Measurements from ENCODE around the gene CLN3. TPM values are rescaled to one million over a fixed set of nuclear protein-coding genes. Genes with fewer than 3 reads are reported as not detected.

The CLN3 gene
- total and polyA plus RNA-seq, 2 donors from 2014 or later, result 35.0 to 54.1 TPM

GRCh38 chr16:28524681-28525171 lies 32.9 kb upstream of the CLN3 start:
- Histone ChIP-seq H3K9ac (ENCODE audit: low read length in 3 of 3) (no peak overlapping the region), H3K4me3 (ENCODE audit: low read length in 3 of 3) (no peak overlapping the region), H3K4me1 (ENCODE audit: control insufficient read depth in 2 of 3, insufficient read depth in 2 of 3, low read depth in 1 of 3, low read length in 3 of 3) (peaks cover 0 to 7% (median 3%) of the 10 kb centered on the region in 3 donors), H3K9me3 (ENCODE audit: control insufficient read depth in 2 of 3, insufficient read depth in 1 of 3, low read length in 3 of 3) (no peaks in the 10 kb centered on the region), H3K36me3 (ENCODE audit: control insufficient read depth in 2 of 3, insufficient read depth in 3 of 3, low read length in 3 of 3) (no peaks in the 10 kb centered on the region), H3K27me3 (ENCODE audit: control insufficient read depth, insufficient read depth, low read length) (no peaks in the 10 kb centered on the region), H3K27ac (ENCODE audit: low read depth in 2 of 2, low read length in 2 of 2) (no peak overlapping the region)
- TF ChIP-seq CTCF (IDR thresholded peaks at IDR 0.05; ENCODE audit: borderline replicate concordance, extremely low read depth, insufficient read depth), result no peak
- no peak for DNase-seq
- intact Hi-C loops (cut with DNase I), result no loop called here
- no peak for FAIRE-seq

GRCh38 chr16:28522792-28523191 lies 30.9 kb upstream of the CLN3 start:
- no peaks in the 10 kb centered on the region for H3K27me3 ChIP-seq (ENCODE audit: control insufficient read depth, insufficient read depth, low read length)
- H3K9ac ChIP-seq (ENCODE audit: low read length in 3 of 3), result no peak overlapping the region
- H3K36me3 ChIP-seq (ENCODE audit: control insufficient read depth in 2 of 3, insufficient read depth in 3 of 3, low read length in 3 of 3), result no peaks in the 10 kb centered on the region
- H3K4me1 ChIP-seq (ENCODE audit: control insufficient read depth in 2 of 3, insufficient read depth in 2 of 3, low read depth in 1 of 3, low read length in 3 of 3), result peaks cover 0 to 3% (median 0%) of the 10 kb centered on the region in 3 donors
- no peak overlapping the region for H3K4me3 ChIP-seq (ENCODE audit: low read length in 3 of 3)
- TF ChIP-seq CTCF (IDR thresholded peaks at IDR 0.05; ENCODE audit: borderline replicate concordance, extremely low read depth, insufficient read depth), result no peak
- H3K9me3 ChIP-seq (ENCODE audit: control insufficient read depth in 2 of 3, insufficient read depth in 1 of 3, low read length in 3 of 3), result no peaks in the 10 kb centered on the region
- no peak for DNase-seq
- intact Hi-C loops (cut with DNase I), result no loop called here
- no peak overlapping the region for H3K27ac ChIP-seq (ENCODE audit: low read depth in 2 of 2, low read length in 2 of 2)
- no peak for FAIRE-seq

- no peak for TF ChIP-seq CTCF (IDR thresholded peaks at IDR 0.05; ENCODE audit: borderline replicate concordance, extremely low read depth, insufficient read depth)
- no peak for FAIRE-seq
- H3K9ac ChIP-seq (ENCODE audit: low read length in 3 of 3), result no peak overlapping the region
- no peak for DNase-seq
- no peak overlapping the region for H3K27ac ChIP-seq (ENCODE audit: low read depth in 2 of 2, low read length in 2 of 2)
- no peaks in the 10 kb centered on the region for H3K27me3 ChIP-seq (ENCODE audit: control insufficient read depth, insufficient read depth, low read length)
- intact Hi-C loops (cut with DNase I), result no loop called here
- peaks cover 0 to 3% (median 0%) of the 10 kb centered on the region in 3 donors for H3K4me1 ChIP-seq (ENCODE audit: control insufficient read depth in 2 of 3, insufficient read depth in 2 of 3, low read depth in 1 of 3, low read length in 3 of 3)
- no peaks in the 10 kb centered on the region for H3K36me3 ChIP-seq (ENCODE audit: control insufficient read depth in 2 of 3, insufficient read depth in 3 of 3, low read length in 3 of 3)
- H3K9me3 ChIP-seq (ENCODE audit: control insufficient read depth in 2 of 3, insufficient read depth in 1 of 3, low read length in 3 of 3), result no peaks in the 10 kb centered on the region
- no peak overlapping the region for H3K4me3 ChIP-seq (ENCODE audit: low read length in 3 of 3)
Measured at GRCh38 chr16:28521436-28521835, 29.6 kb upstream of the CLN3 start.

- FAIRE-seq (no peak), DNase-seq (no peak)
- TF ChIP-seq CTCF (IDR thresholded peaks at IDR 0.05; ENCODE audit: borderline replicate concordance, extremely low read depth, insufficient read depth), result no peak
- H3K36me3 ChIP-seq (ENCODE audit: control insufficient read depth in 2 of 3, insufficient read depth in 3 of 3, low read length in 3 of 3), result no peaks in the 10 kb centered on the region
- H3K9me3 ChIP-seq (ENCODE audit: control insufficient read depth in 2 of 3, insufficient read depth in 1 of 3, low read length in 3 of 3), result no peaks in the 10 kb centered on the region
- no peaks in the 10 kb centered on the region for H3K27me3 ChIP-seq (ENCODE audit: control insufficient read depth, insufficient read depth, low read length)
- intact Hi-C loops (cut with DNase I), result no loop called here
- no peak overlapping the region for H3K27ac ChIP-seq (ENCODE audit: low read depth in 2 of 2, low read length in 2 of 2)
- peaks cover 0 to 3% (median 0%) of the 10 kb centered on the region in 3 donors for H3K4me1 ChIP-seq (ENCODE audit: control insufficient read depth in 2 of 3, insufficient read depth in 2 of 3, low read depth in 1 of 3, low read length in 3 of 3)
- H3K9ac ChIP-seq (ENCODE audit: low read length in 3 of 3), result no peak overlapping the region
- H3K4me3 ChIP-seq (ENCODE audit: low read length in 3 of 3), result no peak overlapping the region
Measured at GRCh38 chr16:28520672-28521071, 28.8 kb upstream of the CLN3 start.
